Activated CD8-positive, alpha-beta memory T cell treated with anti-CD3 and anti-CD28 coated beads, Interleukin-2, amount 50 U/mL, for 24 hours (primary cell): ENCODE measurements around the gene CALY.

Experiments used
- DNase-seq: peaks from one replicate; pipeline ENCODE4 v3.0.0-alpha.2; 2020; ENCODE audit errors: extremely low read depth

The CALY gene

GRCh38 chr10:133287832-133288500 is 48.7 kb downstream of the CALY start:
- DNase-seq, result no peak

- no peak for DNase-seq
These were observed 50.3 kb downstream of the CALY start for GRCh38 chr10:133286366-133286765.

- DNase-seq, result no peak
These were observed 51.5 kb downstream of the CALY start for GRCh38 chr10:133285217-133285616.

GRCh38 chr10:133283931-133284330 is 52.8 kb downstream of the CALY start:
- DNase-seq, result no peak

GRCh38 chr10:133282846-133283390 is 53.8 kb downstream of the CALY start:
- no peak for DNase-seq

- DNase-seq, result no peak
These were observed 54.9 kb downstream of the CALY start for GRCh38 chr10:133281628-133282372.

GRCh38 chr10:133281084-133281483 is 55.6 kb downstream of the CALY start:
- DNase-seq, result no peak

GRCh38 chr10:133280391-133281059 is 56.2 kb downstream of the CALY start:
- DNase-seq, result no peak

GRCh38 chr10:133279326-133280226 is 57.1 kb downstream of the CALY start:
- no peak for DNase-seq

GRCh38 chr10:133278577-133279265 is 58.0 kb downstream of the CALY start:
- no peak for DNase-seq

- no peak for DNase-seq
These were observed 58.6 kb downstream of the CALY start for GRCh38 chr10:133277993-133278576.

- no peak for DNase-seq
These were observed 59.3 kb downstream of the CALY start for GRCh38 chr10:133277277-133277992.

GRCh38 chr10:133276435-133277201 is 60.1 kb downstream of the CALY start, which contains the start of gene ADAM8:
ADAM8 (minus strand) TSS chr10:133276868; CDS start chr10:133276817, 51 bp downstream.
- DNase-seq, result no peak

GRCh38 chr10:133276100-133276434 is 60.6 kb downstream of the CALY start:
- no peak for DNase-seq

- DNase-seq, result no peak
These were observed 61.0 kb downstream of the CALY start for GRCh38 chr10:133275684-133276092.

- DNase-seq, result peak; percentile 76
These were observed 61.7 kb downstream of the CALY start for GRCh38 chr10:133274751-133275683.
